SK-N-SH (cell line): ENCODE measurements around the gene AP1AR. TPM values are rescaled to one million over a fixed set of nuclear protein-coding genes. Genes with fewer than 3 reads are reported as not detected.

Experiments
- CTCF ChIA-PET: fragments of 300-600, 350-600 bp; formaldehyde crosslinking; extraction: SDS; loops from one replicate; lab custom pipeline; 2021; lab: Yijun Ruan, JAX
- POLR2A ChIA-PET: fragments of 350-600 bp; sonication (Branson Sonifier 250); formaldehyde crosslinking; extraction: SDS; loops from one replicate; lab custom pipeline; 2020; ENCODE audit warnings: antibody characterized with exemption, inconsistent platforms; lab: Yijun Ruan, JAX
- DNase-seq: peaks from one replicate; pipeline ENCODE4 v3.0.0; 2012
- H2AFZ ChIP-seq: fragments of 200-600 bp; sonication (generic); 2 replicates; pipeline ENCODE4 v1.8.1; 2016; ENCODE audit warnings: antibody characterized with exemption, mild to moderate bottlenecking, low read depth
- H3F3A ChIP-seq: fragments of 200-600 bp; sonication (generic); replicated peaks from 2 replicates; pipeline ENCODE3; 2016; ENCODE audit warnings: antibody characterized with exemption, mild to moderate bottlenecking; ENCODE audit not compliant: insufficient read depth
- H3K27ac ChIP-seq, 2 experiments: fragments of 200-500 bp in 1 of 2; fragments of 200-600 bp in 1 of 2; sonication (Bioruptor generic) in 1 of 2; sonication (generic), shearing (Covaris generic) in 1 of 2; 2 replicates each; pipeline versions ENCODE4 v1.5.1 to v1.6.1; 2014 to 2016; ENCODE audit warnings: low read depth in 2 of 2, inconsistent platforms in 1 of 2, low read length in 1 of 2, mild to moderate bottlenecking in 1 of 2, mixed read lengths in 1 of 2
- H3K27me3 ChIP-seq: fragments of 200-600 bp; sonication (generic), shearing (Covaris generic); 2 replicates; pipeline ENCODE4 v1.6.1; 2016; ENCODE audit warnings: mixed run types; ENCODE audit not compliant: insufficient read depth
- H3K36me3 ChIP-seq, 2 experiments: fragments of 200-500 bp in 1 of 2; fragments of 200-600 bp in 1 of 2; sonication (Bioruptor generic) in 1 of 2; sonication (generic) in 1 of 2; replicated peaks in 1 of 2; 2 replicates each; pipeline versions ENCODE3 to v1.5.1; 2014 to 2016; ENCODE audit warnings: low read length in 1 of 2, mild to moderate bottlenecking in 1 of 2; ENCODE audit not compliant: insufficient read depth in 2 of 2, control insufficient read depth in 1 of 2
- H3K4me1 ChIP-seq, 2 experiments: fragments of 200-500 bp in 1 of 2; fragments of 200-600 bp in 1 of 2; sonication (Bioruptor generic) in 1 of 2; sonication (generic), shearing (Covaris generic) in 1 of 2; 2 replicates each; pipeline versions ENCODE4 v1.5.1 to v1.6.1; 2014 to 2016; ENCODE audit warnings: low read depth in 1 of 2, low read length in 1 of 2, mixed run types in 1 of 2; ENCODE audit not compliant: insufficient read depth in 2 of 2, control insufficient read depth in 1 of 2
- H3K4me2 ChIP-seq: fragments of 200-600 bp; sonication (generic), shearing (Covaris generic); 2 replicates; pipeline ENCODE4 v1.6.1; 2017; ENCODE audit warnings: mixed run types
- H3K4me3 ChIP-seq, 2 experiments: fragments of 200-500 bp in 1 of 2; fragments of 200-600 bp in 1 of 2; sonication (Bioruptor generic) in 1 of 2; sonication (generic), shearing (Covaris generic) in 1 of 2; 2 replicates each; pipeline versions ENCODE4 v1.5.1 to v1.8.1; 2014 to 2016; ENCODE audit warnings: low read depth in 2 of 2, inconsistent platforms in 1 of 2, low read length in 1 of 2, mild to moderate bottlenecking in 1 of 2, mixed read lengths in 1 of 2, moderate library complexity in 1 of 2
- H3K79me2 ChIP-seq: fragments of 200-600 bp; sonication (generic); 2 replicates; pipeline ENCODE4 v1.8.1; 2017; ENCODE audit warnings: mild to moderate bottlenecking; ENCODE audit not compliant: insufficient read depth
- H3K9ac ChIP-seq: fragments of 200-600 bp; sonication (generic); 2 replicates; pipeline ENCODE4 v1.6.1; 2017; ENCODE audit warnings: mixed run types
- H3K9me2 ChIP-seq: fragments of 200-600 bp; sonication (generic); 2 replicates; pipeline ENCODE4 v1.6.1; 2017; ENCODE audit warnings: mixed run types
- H3K9me3 ChIP-seq: fragments of 200-600 bp; sonication (generic); 2 replicates; pipeline ENCODE4 v1.6.1; 2017; ENCODE audit warnings: mixed run types, mild to moderate bottlenecking, moderate library complexity
- H4K20me1 ChIP-seq: fragments of 200-600 bp; sonication (generic); 2 replicates; pipeline ENCODE4 v1.6.1; 2017; ENCODE audit warnings: mild to moderate bottlenecking, mixed run types; ENCODE audit not compliant: insufficient read depth
- EP300 ChIP-seq, 2 experiments: IDR thresholded peaks; 2 replicates each; pipeline versions ENCODE4 v1.4.0 to v1.6.1; 2012; ENCODE audit warnings: borderline replicate concordance in 1 of 2, low read depth in 1 of 2, low read length in 1 of 2
- FOSL2 ChIP-seq: IDR thresholded peaks from 2 replicates; pipeline ENCODE4 v1.4.0; 2012; ENCODE audit warnings: low read depth, mild to moderate bottlenecking, moderate library complexity, borderline replicate concordance
- RAD21 ChIP-seq: IDR thresholded peaks from 2 replicates; pipeline ENCODE4 v1.6.1; 2012; ENCODE audit warnings: mild to moderate bottlenecking, low read length
- RXRA ChIP-seq: IDR thresholded peaks from 2 replicates; pipeline ENCODE4 v1.4.0; 2012; ENCODE audit warnings: low read depth, mild to moderate bottlenecking, borderline replicate concordance
- SMC3 ChIP-seq: IDR thresholded peaks from 2 replicates; pipeline ENCODE4 v1.6.1; 2012; ENCODE audit warnings: low read depth, low read length, improper control_type of control experiment
- TCF12 ChIP-seq: IDR thresholded peaks from 2 replicates; pipeline ENCODE4 v1.4.0; 2012
- YY1 ChIP-seq: IDR thresholded peaks from 2 replicates; pipeline ENCODE4 v1.4.0; 2012; ENCODE audit warnings: low read depth, mild to moderate bottlenecking
- WGBS: methylation state at CpG from one replicate; pipeline ENCODE4 v1.1.6; 2017; ENCODE audit warnings: low lambda C conversion rate; 5-methylcytosine and 5-hydroxymethylcytosine counted together
- polyA plus RNA-seq, 3 experiments: library from polyadenylated mRNA; depleted of rRNA; stranded (reverse); fragments of >200 nt; gene quantifications; 2 replicates each; pipeline ENCODE4 v1.2.3, GENCODE V29; 2012
- TF ChIP-seq, protein P1 (sequence below): IDR thresholded peaks from 2 replicates; pipeline ENCODE4 v1.4.0; 2012; ENCODE audit warnings: low read depth, borderline replicate concordance
- TF ChIP-seq, protein P2 (sequence below): fragments of 150-350 bp; IDR thresholded peaks from 2 replicates; pipeline ENCODE4 v1.6.1; 2017; ENCODE audit warnings: antibody characterized with exemption, low read length, low read depth, borderline replicate concordance
- TF ChIP-seq, protein P3 (sequence below): IDR thresholded peaks from 2 replicates; pipeline ENCODE4 v1.4.0; 2012; ENCODE audit warnings: low read depth, borderline replicate concordance
- TF ChIP-seq, protein P4 (sequence below): fragments of 150-350 bp; IDR thresholded peaks from 2 replicates; pipeline ENCODE4 v1.6.1; 2016; ENCODE audit warnings: mild to moderate bottlenecking, low read depth, low read length

AP1AR gene
- polyA plus RNA-seq, 1 of the 3 experiments (the other 2 are of a cell fraction): 8.5 TPM

DNA sequence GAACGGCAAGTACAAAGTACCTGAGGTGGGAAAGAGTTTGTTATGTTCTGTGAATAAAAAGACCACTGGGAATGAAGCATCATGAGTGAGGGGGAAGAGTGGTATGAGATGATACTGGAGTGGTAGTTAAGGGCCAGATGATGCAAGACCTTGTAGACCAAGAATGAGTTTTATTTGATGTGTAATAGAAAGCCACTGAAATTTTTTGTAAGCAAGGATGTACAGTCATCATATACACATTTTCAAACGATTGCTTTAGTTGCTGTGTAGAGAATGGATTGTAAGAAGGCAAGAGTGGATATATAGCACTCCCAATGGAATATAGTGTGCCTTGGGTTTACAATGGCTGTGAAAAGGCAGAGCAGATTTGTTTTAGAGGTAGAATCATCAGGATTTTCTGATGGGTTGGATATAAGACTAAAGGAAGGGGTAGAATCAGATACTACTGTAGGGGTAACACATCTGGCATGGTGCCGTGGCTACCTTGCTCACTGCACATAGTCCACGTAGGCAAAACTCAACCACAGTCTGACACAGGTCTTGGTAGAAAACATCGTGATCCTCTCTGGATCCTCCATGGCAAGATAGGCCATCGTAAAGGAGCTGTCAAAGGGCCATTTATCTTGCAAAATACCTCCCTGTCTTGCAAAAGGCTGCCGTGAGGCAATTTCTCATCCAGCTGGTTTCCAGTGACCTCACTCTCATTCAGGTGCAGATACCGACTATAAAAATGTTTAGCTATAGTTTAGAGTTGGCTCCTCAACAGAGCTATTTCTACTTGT lies 39.2 kb downstream of the AP1AR start (continued):
- TF ChIP-seq, protein P1, sequence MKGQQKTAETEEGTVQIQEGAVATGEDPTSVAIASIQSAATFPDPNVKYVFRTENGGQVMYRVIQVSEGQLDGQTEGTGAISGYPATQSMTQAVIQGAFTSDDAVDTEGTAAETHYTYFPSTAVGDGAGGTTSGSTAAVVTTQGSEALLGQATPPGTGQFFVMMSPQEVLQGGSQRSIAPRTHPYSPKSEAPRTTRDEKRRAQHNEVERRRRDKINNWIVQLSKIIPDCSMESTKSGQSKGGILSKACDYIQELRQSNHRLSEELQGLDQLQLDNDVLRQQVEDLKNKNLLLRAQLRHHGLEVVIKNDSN: no peak
- TF ChIP-seq RXRA (no peak), SMC3 (no peak), EP300 (IDR thresholded peaks at IDR 0.05; ENCODE audit: borderline replicate concordance in 1 of 2, low read depth in 1 of 2, low read length in 1 of 2) (no peak)
- TF ChIP-seq, protein P2, sequence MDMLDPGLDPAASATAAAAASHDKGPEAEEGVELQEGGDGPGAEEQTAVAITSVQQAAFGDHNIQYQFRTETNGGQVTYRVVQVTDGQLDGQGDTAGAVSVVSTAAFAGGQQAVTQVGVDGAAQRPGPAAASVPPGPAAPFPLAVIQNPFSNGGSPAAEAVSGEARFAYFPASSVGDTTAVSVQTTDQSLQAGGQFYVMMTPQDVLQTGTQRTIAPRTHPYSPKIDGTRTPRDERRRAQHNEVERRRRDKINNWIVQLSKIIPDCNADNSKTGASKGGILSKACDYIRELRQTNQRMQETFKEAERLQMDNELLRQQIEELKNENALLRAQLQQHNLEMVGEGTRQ: no peak

DNA sequence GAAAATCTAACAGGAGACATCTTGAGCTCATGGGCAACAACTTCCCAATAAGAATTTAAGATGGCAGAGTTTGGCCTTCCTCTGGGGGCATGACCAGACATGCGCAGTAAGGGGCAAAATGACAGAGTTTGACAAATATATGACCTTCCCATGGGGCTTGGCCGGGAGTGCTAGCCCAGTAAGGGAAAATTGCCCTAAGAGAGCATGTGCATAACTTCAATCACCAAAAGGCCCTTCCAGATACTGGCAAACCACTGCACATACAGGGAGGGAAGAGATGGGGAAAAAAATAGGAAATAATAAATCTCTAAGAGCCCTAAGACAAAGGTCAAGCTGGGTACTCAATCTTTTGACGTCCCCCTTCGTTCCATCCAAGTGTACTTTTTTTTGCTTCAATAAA lies 40.7 kb downstream of the AP1AR start:
- DNase-seq: no peak
- CTCF ChIA-PET: interaction anchor here (1.7 kb wide), 1 partner anchor 36 kb away, joined by 4 read pairs; no protein-coding TSS in a partner anchor
- H3K4me1 ChIP-seq: peaks cover 2 to 5% of the 10 kb centered on the region in 2 experiments; a peak in 2 of 4 replicates

More for the DNA sequence above, 40.7 kb downstream of the AP1AR start:
- no peak overlapping the region for H3K9ac ChIP-seq
- no peaks in the 10 kb centered on the region for H3K27me3 ChIP-seq
- TF ChIP-seq, protein P3, sequence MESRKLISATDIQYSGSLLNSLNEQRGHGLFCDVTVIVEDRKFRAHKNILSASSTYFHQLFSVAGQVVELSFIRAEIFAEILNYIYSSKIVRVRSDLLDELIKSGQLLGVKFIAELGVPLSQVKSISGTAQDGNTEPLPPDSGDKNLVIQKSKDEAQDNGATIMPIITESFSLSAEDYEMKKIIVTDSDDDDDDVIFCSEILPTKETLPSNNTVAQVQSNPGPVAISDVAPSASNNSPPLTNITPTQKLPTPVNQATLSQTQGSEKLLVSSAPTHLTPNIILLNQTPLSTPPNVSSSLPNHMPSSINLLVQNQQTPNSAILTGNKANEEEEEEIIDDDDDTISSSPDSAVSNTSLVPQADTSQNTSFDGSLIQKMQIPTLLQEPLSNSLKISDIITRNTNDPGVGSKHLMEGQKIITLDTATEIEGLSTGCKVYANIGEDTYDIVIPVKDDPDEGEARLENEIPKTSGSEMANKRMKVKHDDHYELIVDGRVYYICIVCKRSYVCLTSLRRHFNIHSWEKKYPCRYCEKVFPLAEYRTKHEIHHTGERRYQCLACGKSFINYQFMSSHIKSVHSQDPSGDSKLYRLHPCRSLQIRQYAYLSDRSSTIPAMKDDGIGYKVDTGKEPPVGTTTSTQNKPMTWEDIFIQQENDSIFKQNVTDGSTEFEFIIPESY: no peak
- no peak for TF ChIP-seq TCF12
- TF ChIP-seq, protein P4, sequence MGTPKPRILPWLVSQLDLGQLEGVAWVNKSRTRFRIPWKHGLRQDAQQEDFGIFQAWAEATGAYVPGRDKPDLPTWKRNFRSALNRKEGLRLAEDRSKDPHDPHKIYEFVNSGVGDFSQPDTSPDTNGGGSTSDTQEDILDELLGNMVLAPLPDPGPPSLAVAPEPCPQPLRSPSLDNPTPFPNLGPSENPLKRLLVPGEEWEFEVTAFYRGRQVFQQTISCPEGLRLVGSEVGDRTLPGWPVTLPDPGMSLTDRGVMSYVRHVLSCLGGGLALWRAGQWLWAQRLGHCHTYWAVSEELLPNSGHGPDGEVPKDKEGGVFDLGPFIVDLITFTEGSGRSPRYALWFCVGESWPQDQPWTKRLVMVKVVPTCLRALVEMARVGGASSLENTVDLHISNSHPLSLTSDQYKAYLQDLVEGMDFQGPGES: no peak
- TF ChIP-seq SMC3: no peak
- TF ChIP-seq, protein P2: no peak
- no peak for TF ChIP-seq FOSL2
- no peak for TF ChIP-seq YY1
- TF ChIP-seq RAD21: no peak
- TF ChIP-seq, all 33 proteins: peak for 0
- peaks cover 10% of the 10 kb centered on the region; the same call in 1 of the 2 replicates for H3K79me2 ChIP-seq
- no peaks in the 10 kb centered on the region for H4K20me1 ChIP-seq
- H3K36me3 ChIP-seq: peaks cover 28 to 32% of the 10 kb centered on the region in 2 experiments
- no peaks in the 10 kb centered on the region for H3K9me3 ChIP-seq
- peaks cover 4% of the 10 kb centered on the region for H3F3A ChIP-seq
- H3K27ac ChIP-seq: no peak overlapping the region
- no peak overlapping the region for H3K4me3 ChIP-seq
- POLR2A ChIA-PET: no interaction called here
- no peak overlapping the region for H3K4me2 ChIP-seq
- 95% methylated on average over 4 of the region's 4 CpGs for WGBS
- H3K9me2 ChIP-seq: no peaks in the 10 kb centered on the region
- H2AFZ ChIP-seq: no peak overlapping the region
